ENCODE data around the gene IL36B.

Gene IL36B

GRCh38 chr2:113050921-113051895 is 1.5 kb downstream of the IL36B start:
- no peak for DNase-seq

DNA sequence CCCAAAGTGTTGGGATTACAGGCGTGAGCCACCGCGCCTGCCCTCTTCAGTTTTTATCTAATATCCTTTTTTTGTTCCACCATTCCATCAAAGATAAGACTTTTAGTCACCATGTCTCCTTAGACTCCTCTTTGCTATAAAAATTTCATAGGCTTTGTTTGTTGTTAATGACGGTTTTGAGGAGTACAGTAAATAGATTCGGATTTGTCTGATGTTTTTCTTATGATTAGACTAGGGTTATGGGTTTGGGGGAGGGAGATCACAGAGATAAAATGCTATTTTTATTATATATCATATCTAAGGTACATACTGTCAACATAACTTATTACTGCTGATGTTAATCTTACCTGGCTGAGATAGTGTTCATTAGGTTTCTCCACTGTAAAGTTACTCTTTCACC is 6.2 kb downstream of the IL36B start:
- DNase-seq = no peak

GRCh38 chr2:113041871-113042270 is 10.8 kb downstream of the IL36B start:
- no peak for DNase-seq

- DNase-seq = no peak
These were observed 12.9 kb downstream of the IL36B start for GRCh38 chr2:113039719-113040118.

DNA sequence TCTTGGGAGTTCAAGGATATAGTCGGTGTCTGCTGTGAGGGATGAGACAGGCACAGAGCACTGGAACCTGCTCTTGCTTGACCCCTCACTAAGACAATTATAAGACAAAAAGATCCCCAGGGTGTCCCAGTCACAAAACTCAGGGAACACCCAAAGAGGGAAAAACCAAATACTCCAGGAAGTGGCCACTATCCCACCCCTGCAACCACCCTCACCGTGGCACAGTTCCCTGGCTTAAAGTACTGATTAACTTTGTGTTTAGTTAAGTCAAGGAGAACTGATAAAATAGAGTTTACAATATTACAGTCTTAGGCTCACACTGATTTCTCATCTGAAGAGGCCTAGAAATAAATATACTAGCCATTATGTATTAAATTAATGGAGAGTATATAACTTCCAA is 13.5 kb downstream of the IL36B start:
- no peak for DNase-seq

DNA sequence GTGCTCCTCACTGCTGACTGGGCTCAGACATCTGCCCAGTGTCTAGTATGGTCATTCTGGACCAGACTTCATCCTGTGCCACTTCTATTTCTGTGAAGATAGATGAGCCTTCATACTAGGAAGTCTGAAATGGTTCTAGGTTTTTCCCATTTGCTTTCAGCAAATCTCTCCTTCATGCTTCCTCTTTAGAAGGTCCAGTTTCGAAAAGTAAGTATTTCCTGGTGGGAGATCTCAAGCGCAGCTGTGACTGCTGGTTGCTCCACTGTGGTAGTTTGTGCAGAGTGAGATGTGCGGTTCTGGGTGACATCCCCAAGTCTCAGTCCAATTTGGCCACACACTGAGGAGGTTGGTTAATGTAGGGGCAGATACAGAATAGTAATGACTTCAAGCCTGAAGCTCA is 14.4 kb downstream of the IL36B start:
- no peak for DNase-seq

DNA sequence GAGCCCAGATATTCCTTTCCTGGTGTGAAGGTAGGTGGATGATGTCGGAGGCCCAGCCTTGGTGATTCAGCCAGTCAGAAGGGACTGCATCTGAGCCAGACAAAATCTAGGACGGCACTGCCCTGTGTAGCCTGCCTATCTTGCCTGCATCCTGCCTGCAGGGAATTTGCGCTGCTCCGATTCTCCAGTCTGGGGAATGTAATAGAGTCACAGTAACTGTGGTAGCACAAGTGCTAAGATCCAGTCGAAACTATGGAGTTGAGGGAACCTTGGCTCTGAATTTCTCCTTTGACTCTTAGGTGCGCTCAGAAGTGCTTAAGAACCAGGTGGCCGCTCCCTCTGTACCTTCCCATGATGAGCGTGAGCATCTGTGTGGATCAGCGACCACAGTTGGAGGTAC is 15.9 kb downstream of the IL36B start:
- DNase-seq = no peak

GRCh38 chr2:113034016-113034415 is 18.7 kb downstream of the IL36B start:
- no peak for DNase-seq

GRCh38 chr2:113032737-113033136 is 19.9 kb downstream of the IL36B start:
- DNase-seq = no peak

- DNase-seq = no peak
These were observed 24.6 kb downstream of the IL36B start for GRCh38 chr2:113028112-113028511.

DNA sequence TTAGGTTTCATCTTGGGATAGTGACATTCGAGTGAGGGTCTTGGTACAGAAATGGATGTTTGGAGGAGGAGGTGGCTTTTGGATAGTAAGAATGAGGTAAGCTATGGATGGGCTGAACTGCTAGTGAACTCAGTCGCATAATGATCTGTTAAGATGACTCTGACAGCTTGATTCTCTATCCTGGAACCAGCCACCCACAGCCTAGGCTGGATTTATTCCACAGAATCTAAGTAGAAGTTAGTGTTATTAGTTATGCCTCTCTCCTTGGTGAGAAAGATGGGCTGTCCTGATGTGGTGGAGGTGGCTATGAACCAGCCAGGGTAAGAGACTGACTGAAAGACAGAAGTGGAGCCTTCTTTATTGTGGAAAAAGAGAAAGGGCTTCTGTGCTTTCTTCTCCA is 25.0 kb downstream of the IL36B start:
- DNase-seq = no peak

DNA sequence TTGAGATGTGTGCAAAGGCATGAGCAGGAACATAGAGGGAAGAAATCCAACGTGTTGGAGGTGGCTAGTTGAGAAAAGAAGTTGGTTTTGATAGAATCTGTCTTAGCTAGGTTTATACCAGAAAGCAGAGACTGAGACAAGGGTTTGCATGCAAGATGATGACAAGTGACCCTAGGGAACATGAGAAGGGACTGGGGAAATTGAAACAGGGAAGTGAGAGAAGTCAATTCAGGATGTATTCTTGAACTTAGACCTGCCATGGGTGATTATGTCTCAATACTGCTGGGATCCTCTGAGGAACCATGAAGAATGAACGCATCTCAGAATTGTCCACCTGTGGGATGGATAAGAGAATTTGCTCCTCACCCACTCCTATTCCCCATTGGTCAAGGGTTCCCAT is 26.9 kb downstream of the IL36B start:
- DNase-seq = no peak

GRCh38 chr2:113024764-113025163 is 27.9 kb downstream of the IL36B start:
- no peak for DNase-seq

DNA sequence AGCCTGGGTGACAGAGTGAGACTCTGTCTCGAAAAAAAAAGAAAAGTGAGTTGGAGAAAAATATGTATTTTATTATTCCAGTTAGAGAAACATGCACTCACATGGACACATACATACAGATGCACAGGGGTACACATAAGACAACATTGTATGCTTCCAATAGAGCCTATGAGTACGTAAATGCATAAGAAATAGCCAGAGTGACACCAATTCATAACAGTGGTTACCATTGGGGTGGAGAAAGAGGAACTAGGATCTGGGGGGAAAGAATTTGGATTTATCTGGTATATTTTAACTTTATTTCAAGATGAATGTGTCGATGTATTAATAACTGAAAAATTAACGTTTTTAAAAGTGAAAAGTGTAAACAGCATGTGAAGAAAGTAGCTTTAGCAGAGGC is 31.4 kb downstream of the IL36B start:
- DNase-seq = no peak

DNA sequence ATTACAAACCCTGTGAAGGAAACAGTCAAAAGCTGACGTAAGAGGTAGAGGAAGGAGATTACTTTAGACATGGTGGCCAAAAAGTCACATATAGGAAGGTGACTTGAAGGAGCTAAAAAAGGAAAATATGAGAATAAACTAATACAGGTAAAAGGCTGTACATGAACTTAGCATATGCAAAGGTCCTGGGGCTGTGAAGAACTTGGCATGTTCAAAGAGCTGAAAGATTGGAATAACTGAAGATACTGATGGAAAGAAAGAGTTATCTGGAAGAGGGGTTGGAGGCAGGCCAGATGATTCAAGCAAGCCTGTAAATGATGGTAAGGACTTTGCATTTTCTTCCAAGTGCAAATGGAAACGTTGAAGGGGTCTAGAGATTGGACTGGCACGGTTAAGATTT is 34.2 kb downstream of the IL36B start:
- no peak for DNase-seq

- DNase-seq = no peak
These were observed 37.0 kb downstream of the IL36B start for GRCh38 chr2:113015655-113016054.

DNA sequence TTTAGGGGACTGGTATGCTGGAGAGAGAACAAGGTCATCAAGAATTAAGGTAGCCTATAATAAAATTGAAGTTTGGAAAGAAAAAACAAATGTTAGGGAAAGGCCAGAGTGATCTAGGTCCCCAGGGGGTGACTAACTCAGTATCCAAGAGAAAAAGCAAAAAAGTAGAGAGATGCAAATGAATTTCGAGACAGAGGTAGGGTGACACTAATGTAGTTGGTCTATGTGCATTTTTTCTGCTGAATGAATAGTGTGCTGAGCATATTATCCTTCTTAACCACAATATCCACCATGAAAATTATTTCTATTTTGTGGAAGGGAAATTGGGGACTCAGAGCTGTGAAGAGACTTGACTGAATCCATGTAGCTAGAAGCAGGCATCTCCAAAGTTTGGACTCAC is 37.6 kb downstream of the IL36B start:
- DNase-seq = no peak

DNA sequence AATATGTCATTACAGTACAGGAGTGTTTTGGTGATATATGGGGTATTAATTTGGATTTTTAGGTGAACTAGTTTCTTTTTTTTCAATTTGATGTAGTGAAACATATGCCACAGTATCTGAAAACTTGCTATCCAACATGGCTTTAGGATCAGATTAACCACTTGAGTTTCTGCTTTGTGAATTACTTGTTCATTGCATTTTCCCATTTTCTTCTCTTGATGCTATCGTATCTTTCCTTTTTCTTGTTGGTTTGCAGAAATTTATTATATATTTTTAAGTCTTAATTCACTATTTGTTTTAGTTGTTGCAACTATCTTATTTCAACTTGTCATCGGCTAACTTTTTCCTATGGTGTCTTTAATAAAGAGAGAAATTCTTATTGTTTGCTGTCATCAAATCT is 38.6 kb downstream of the IL36B start:
- no peak for DNase-seq

DNA sequence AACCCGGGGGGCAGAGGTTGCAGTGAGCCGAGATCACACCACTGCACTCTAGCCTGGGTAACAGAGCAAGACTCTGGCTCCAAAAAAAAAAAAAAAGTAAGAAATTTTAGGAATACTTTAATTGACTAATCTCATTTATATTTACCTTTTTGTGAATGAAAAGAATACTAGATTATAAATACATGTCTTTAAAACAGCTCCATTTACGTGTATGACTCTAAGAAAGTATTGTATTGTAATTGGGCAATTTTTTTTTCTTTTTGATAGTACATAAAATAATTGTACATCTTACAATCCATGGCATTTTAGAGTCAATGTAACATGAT is 39.4 kb downstream of the IL36B start:
- DNase-seq = no peak

GRCh38 chr2:113012436-113013335 is 40.0 kb downstream of the IL36B start:
- DNase-seq = no peak

- DNase-seq = no peak
These were observed 41.6 kb downstream of the IL36B start for GRCh38 chr2:113011108-113011507.

GRCh38 chr2:113010088-113010487 is 42.6 kb downstream of the IL36B start:
- DNase-seq = no peak

- no peak for DNase-seq
These were observed 43.0 kb downstream of the IL36B start for GRCh38 chr2:113009622-113010021.

DNA sequence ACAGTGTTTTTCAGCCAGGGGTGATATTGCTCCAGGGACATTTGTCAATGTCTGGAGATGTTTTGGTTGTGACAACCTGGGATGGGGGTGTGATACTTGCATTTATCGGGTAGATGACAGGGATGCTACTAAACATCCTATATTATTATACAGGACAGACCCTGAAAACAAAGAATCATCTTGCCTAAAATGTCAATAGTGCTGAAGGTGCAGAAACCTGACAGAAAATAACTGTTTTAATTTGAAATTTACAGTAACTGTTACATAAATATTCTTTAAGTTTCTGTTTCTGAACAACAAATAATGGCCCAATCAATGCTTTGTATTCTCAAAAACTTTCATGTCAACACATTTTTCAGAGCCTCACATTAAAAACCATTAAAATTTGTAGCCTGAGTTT is 45.4 kb downstream of the IL36B start:
- no peak for DNase-seq
